ENCODE data around the gene DUSP28.

GRCh38 chr2:240588006-240588655 lies 28.0 kb downstream of the DUSP28 start:
- TF ChIP-seq CTCF (IDR thresholded peaks at IDR 0.05) = no peak
- TF ChIP-seq REST (IDR thresholded peaks at IDR 0.05; ENCODE audit: insufficient read depth in 1 of 2, low read depth in 2 of 2, low read length in 1 of 2) = no peak
- TF ChIP-seq POLR2AphosphoS5 (IDR thresholded peaks at IDR 0.05; ENCODE audit: low read depth, low read length) = no peak
- no peak for TF ChIP-seq SIN3A (IDR thresholded peaks at IDR 0.05; ENCODE audit: borderline replicate concordance, insufficient read depth, low read depth, low read length)
- TF ChIP-seq TCF7L2 (IDR thresholded peaks at IDR 0.05; ENCODE audit: low read depth, low read length) = no peak

Data from Panc1 (cell line).